Brain microvascular endothelial cell (primary cell): ENCODE results near the gene PLEKHG2.

Experiments
- DNase-seq: peaks from one replicate; pipeline ENCODE4 v3.0.0-alpha.2; 2020
- H3K27ac ChIP-seq: fragments of 250-450 bp; sonication (Bioruptor Pico); 2 replicates; pipeline ENCODE4 v1.5.1; 2020; ENCODE audit warnings: mild to moderate bottlenecking, moderate library complexity
- H3K27me3 ChIP-seq: fragments of 250-450 bp; sonication (Bioruptor Pico); replicated peaks from 2 replicates; pipeline ENCODE4 v1.5.1; 2020; ENCODE audit warnings: mild to moderate bottlenecking
- H3K36me3 ChIP-seq: fragments of 250-450 bp; sonication (Bioruptor Pico); replicated peaks from 2 replicates; pipeline ENCODE4 v1.5.1; 2020; ENCODE audit warnings: mild to moderate bottlenecking
- H3K4me3 ChIP-seq: 2 replicates; pipeline ENCODE4 v1.5.1; 2011; ENCODE audit warnings: low read depth, mild to moderate bottlenecking, control low read depth, low read length, moderate library complexity
- CTCF ChIP-seq: IDR thresholded peaks from 2 replicates; pipeline ENCODE4 v1.5.1; 2011; ENCODE audit warnings: low read depth, mild to moderate bottlenecking, moderate library complexity, low read length, control low read depth, inconsistent platforms; ENCODE audit errors: missing control alignments
- in situ Hi-C: cut with HindIII; loops from 2 replicates; pipeline ENCODE4 v1.10.0; 2017; ENCODE audit warnings: low sequenced_read_pairs, low pct_ligation_motif_present

The PLEKHG2 gene

GRCh38 chr19:39405261-39405957, 7.1 kb upstream of the PLEKHG2 start:
- peaks cover 9% of the 10 kb centered on the region for H3K36me3 ChIP-seq
- TF ChIP-seq CTCF: no peak
- H3K4me3 ChIP-seq: no peak overlapping the region
- H3K27ac ChIP-seq: no peak overlapping the region
- no peak for DNase-seq
- in situ Hi-C loops: no loop called here
- no peaks in the 10 kb centered on the region for H3K27me3 ChIP-seq

- in situ Hi-C loops: no loop called here
- H3K27me3 ChIP-seq: no peaks in the 10 kb centered on the region
- no peak for DNase-seq
These were observed 6.4 kb upstream of the PLEKHG2 start for GRCh38 chr19:39405958-39406655.

DNA sequence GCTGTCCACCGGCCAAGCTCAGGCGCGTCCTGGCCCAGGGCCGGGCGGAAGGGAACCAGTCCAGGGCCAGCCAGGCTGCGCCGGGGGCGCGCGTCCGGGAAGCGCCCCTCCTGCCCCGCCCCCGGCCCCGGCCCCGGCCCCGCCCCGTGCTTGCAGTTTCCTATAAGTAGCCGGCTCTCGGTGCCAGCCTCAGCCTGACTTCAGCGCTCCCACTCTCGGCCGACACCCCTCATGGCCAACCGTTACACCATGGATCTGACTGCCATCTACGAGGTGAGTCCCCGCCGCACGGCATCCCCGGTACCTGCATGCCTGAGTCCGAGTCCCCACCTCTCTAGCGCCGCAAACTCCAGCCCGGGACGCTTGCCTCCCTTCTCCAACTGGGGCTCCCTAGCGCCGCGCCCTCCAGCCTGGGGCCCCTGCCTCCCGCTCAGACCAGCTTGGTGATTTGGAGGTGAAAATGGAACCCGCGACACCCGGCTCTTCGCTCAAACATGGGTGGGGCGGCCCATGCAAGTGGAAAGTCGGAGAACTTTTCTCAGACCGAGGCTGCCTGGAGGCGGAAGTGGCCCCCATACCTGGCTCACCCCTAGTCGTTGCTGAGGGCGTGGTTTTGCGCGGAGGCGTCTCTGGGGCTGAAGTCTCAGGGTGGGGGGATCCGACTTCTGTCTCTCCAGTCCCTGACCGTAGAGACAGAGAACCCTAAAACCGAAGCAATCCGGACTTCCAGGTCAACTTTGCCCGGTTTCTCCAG, 5.6 kb upstream of the PLEKHG2 start, which contains the start of gene ZFP36:
ZFP36 (plus strand) TSS at position 192 of the 754 bp plus-strand sequence; CDS start at position 250, 58 bp downstream.
- no peaks in the 10 kb centered on the region for H3K27me3 ChIP-seq
- DNase-seq: peak; percentile 80
- peak within 1 kb of the TSS; percentile 91 for H3K27ac ChIP-seq
- H3K36me3 ChIP-seq: peaks cover 9% of the 10 kb centered on the region
- in situ Hi-C loops: no loop called here
- H3K4me3 ChIP-seq: peak within 1 kb of the TSS; percentile 98
- TF ChIP-seq CTCF: no peak

More at GRCh38 chr19:39405958-39406655, 6.4 kb upstream of the PLEKHG2 start:
- peaks cover 9% of the 10 kb centered on the region for H3K36me3 ChIP-seq
- peak overlapping the region; percentile 41 for H3K27ac ChIP-seq
- peak overlapping the region; percentile 98 for H3K4me3 ChIP-seq
- no peak for TF ChIP-seq CTCF

DNA sequence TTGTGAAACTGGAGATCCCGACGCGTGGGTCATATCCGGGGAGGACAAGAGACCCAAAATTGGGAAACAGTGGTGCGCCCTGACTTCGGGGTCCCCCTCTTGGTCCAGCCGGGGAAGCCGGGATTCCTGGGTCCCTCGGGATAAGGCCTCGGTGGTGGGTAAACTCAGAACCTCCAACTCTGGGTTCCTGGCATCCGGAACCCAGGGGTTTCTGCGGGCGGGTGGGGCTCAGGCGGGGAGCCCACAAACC, 5.1 kb upstream of the PLEKHG2 start:
- Histone ChIP-seq H3K27ac (peak overlapping the region; percentile 91), H3K36me3 (peaks cover 9% of the 10 kb centered on the region), H3K4me3 (peak overlapping the region; percentile 98), H3K27me3 (no peaks in the 10 kb centered on the region)
- no peak for DNase-seq
- in situ Hi-C loops: no loop called here
- TF ChIP-seq CTCF: no peak

- no peak for DNase-seq
- in situ Hi-C loops: no loop called here
- peaks cover 9% of the 10 kb centered on the region for H3K36me3 ChIP-seq
- no peaks in the 10 kb centered on the region for H3K27me3 ChIP-seq
- H3K4me3 ChIP-seq: peak overlapping the region; percentile 98
- TF ChIP-seq CTCF: no peak
- H3K27ac ChIP-seq: peak overlapping the region; percentile 91
These were observed 4.6 kb upstream of the PLEKHG2 start for GRCh38 chr19:39407660-39408391.
